ENCODE data around the gene SWAP70.

DNA sequence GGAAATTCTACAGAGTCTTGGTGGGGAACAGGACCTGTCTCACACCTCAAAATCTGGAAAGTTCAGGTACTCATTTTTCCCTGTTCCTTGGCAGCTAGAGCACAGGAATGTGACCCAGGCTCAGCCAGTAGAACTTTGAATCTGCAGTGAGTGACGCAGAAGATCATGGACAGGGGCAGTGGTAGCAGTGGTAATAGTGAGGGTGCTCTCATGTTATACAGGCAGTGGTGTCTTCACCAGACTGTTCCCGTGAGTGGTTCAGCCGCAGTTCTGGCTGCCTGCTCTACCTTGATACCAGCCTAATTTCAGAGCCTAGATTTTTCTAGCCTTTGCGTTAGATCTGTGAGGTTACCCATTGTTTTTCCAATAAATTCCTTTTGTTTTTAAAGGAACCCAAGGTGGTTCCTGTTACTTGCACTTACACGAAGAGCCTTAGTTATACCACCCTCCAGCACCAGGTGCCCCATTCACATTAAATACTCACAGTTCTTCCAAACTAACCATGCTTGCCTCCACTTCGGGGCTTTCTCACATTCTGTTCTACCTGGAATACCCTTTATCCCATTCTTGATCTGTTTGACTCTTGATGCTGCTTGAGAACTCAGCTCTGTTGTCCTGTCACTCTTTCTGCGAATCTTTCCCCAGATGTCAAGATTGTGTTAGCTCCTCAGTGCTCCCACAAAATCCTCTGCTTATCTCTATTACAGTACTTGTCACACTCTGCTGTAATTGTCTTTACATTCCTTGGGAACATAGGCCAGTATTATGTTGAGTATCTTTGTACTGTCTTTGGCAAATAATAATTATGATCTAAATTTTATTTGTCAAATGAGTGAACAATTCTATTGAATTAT is 47.8 kb downstream of the SWAP70 start:
- TF ChIP-seq, protein P1, sequence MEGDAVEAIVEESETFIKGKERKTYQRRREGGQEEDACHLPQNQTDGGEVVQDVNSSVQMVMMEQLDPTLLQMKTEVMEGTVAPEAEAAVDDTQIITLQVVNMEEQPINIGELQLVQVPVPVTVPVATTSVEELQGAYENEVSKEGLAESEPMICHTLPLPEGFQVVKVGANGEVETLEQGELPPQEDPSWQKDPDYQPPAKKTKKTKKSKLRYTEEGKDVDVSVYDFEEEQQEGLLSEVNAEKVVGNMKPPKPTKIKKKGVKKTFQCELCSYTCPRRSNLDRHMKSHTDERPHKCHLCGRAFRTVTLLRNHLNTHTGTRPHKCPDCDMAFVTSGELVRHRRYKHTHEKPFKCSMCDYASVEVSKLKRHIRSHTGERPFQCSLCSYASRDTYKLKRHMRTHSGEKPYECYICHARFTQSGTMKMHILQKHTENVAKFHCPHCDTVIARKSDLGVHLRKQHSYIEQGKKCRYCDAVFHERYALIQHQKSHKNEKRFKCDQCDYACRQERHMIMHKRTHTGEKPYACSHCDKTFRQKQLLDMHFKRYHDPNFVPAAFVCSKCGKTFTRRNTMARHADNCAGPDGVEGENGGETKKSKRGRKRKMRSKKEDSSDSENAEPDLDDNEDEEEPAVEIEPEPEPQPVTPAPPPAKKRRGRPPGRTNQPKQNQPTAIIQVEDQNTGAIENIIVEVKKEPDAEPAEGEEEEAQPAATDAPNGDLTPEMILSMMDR (IDR thresholded peaks at IDR 0.05; ENCODE audit: insufficient read depth, low read length, poor library complexity, severe bottlenecking): no peak
- TF ChIP-seq EZH2phosphoT487 (conservative IDR thresholded peaks at IDR 0.05; ENCODE audit: low read length): no peak
